Trophoblast cell (in vitro differentiated cells and primary cell): ENCODE results near the gene DNAI7.

Source experiments
- DNase-seq, 2 donors: peaks; one replicate each; pipeline ENCODE4 v3.0.0-alpha.2; 2016
- H2AFZ ChIP-seq: 2 replicates; pipeline ENCODE4 v1.6.1; 2013; ENCODE audit warnings: low read length, moderate library complexity, mild to moderate bottlenecking; ENCODE audit not compliant: insufficient read depth, poor library complexity
- H2AK5ac ChIP-seq: 2 replicates; pipeline ENCODE4 v1.6.1; 2013; ENCODE audit warnings: mild to moderate bottlenecking, low read length
- H2BK120ac ChIP-seq: 2 replicates; pipeline ENCODE4 v1.6.1; 2013; ENCODE audit warnings: low read length, mild to moderate bottlenecking, moderate library complexity; ENCODE audit not compliant: insufficient read depth, poor library complexity
- H2BK12ac ChIP-seq: 2 replicates; pipeline ENCODE4 v1.6.1; 2013; ENCODE audit warnings: mild to moderate bottlenecking, low read length, moderate library complexity
- H2BK5ac ChIP-seq: 2 replicates; pipeline ENCODE4 v1.6.1; 2013; ENCODE audit warnings: low read length, low read depth, moderate library complexity, mild to moderate bottlenecking; ENCODE audit not compliant: poor library complexity
- H3K14ac ChIP-seq: 2 replicates; pipeline ENCODE4 v1.6.1; 2013; ENCODE audit warnings: mild to moderate bottlenecking, low read length
- H3K18ac ChIP-seq: 2 replicates; pipeline ENCODE4 v1.6.1; 2013; ENCODE audit warnings: mild to moderate bottlenecking, low read length
- H3K23ac ChIP-seq: 2 replicates; pipeline ENCODE4 v1.6.1; 2013; ENCODE audit warnings: low read length
- H3K27ac ChIP-seq: 2 replicates; pipeline ENCODE4 v1.5.1; 2013; ENCODE audit warnings: low read depth, mild to moderate bottlenecking, inconsistent platforms, low read length, moderate library complexity
- H3K27me3 ChIP-seq: 2 replicates; pipeline ENCODE4 v1.6.1; 2013; ENCODE audit warnings: inconsistent platforms, mild to moderate bottlenecking, low read length, moderate library complexity; ENCODE audit not compliant: insufficient read depth
- H3K36me3 ChIP-seq, 2 experiments: 1 replicate in 1 of 2; 2 replicates in 1 of 2; pipeline ENCODE4 v1.6.1; 2013; ENCODE audit warnings: low read length in 2 of 2, mild to moderate bottlenecking in 2 of 2, moderate library complexity in 1 of 2; ENCODE audit not compliant: insufficient read depth in 2 of 2, control insufficient read depth in 1 of 2
- H3K4ac ChIP-seq: 2 replicates; pipeline ENCODE4 v1.6.1; 2013; ENCODE audit warnings: low read depth, mild to moderate bottlenecking, low read length, moderate library complexity
- H3K4me1 ChIP-seq, 2 experiments: 1 replicate in 1 of 2; 2 replicates in 1 of 2; pipeline ENCODE4 v1.6.1; 2013; ENCODE audit warnings: low read length in 2 of 2, mild to moderate bottlenecking in 2 of 2, moderate library complexity in 1 of 2; ENCODE audit not compliant: insufficient read depth in 2 of 2, control insufficient read depth in 1 of 2
- H3K4me2 ChIP-seq: 2 replicates; pipeline ENCODE4 v1.6.1; 2013; ENCODE audit warnings: inconsistent platforms, mild to moderate bottlenecking, low read length, moderate library complexity
- H3K4me3 ChIP-seq: 2 replicates; pipeline ENCODE4 v1.5.1; 2013; ENCODE audit warnings: mild to moderate bottlenecking, low read depth, low read length, inconsistent platforms
- H3K79me1 ChIP-seq: one replicate; pipeline ENCODE4 v1.6.1; 2013; ENCODE audit warnings: low read length
- H3K79me2 ChIP-seq: 2 replicates; pipeline ENCODE4 v1.6.1; 2013; ENCODE audit warnings: low read length, mild to moderate bottlenecking; ENCODE audit not compliant: control insufficient read depth, insufficient read depth, poor library complexity
- H3K9ac ChIP-seq: 2 replicates; pipeline ENCODE4 v1.6.1; 2013; ENCODE audit warnings: mild to moderate bottlenecking, low read length
- H3K9me3 ChIP-seq: 2 replicates; pipeline ENCODE4 v1.6.1; 2013; ENCODE audit warnings: low read depth, mild to moderate bottlenecking, control low read depth, inconsistent platforms, low read length; ENCODE audit not compliant: insufficient read depth
- H4K12ac ChIP-seq: 2 replicates; pipeline ENCODE4 v1.6.1; 2013; ENCODE audit warnings: low read depth, mild to moderate bottlenecking, low read length, moderate library complexity
- H4K8ac ChIP-seq: 2 replicates; pipeline ENCODE4 v1.6.1; 2013; ENCODE audit warnings: low read depth, mild to moderate bottlenecking, low read length, moderate library complexity
- H4K91ac ChIP-seq: one replicate; pipeline ENCODE4 v1.6.1; 2013; ENCODE audit warnings: low read depth, mild to moderate bottlenecking, low read length, moderate library complexity
- WGBS: extraction: QIAGEN DNeasy Blood & Tissue Kit; methylation state at CpG from one replicate; pipeline ENCODE4 v1.1.7; 2013; ENCODE audit warnings: missing lambda C conversion rate; ENCODE audit not compliant: insufficient read length, insufficient coverage; ENCODE audit errors: extremely low coverage; 5-methylcytosine and 5-hydroxymethylcytosine counted together

Gene DNAI7

DNA sequence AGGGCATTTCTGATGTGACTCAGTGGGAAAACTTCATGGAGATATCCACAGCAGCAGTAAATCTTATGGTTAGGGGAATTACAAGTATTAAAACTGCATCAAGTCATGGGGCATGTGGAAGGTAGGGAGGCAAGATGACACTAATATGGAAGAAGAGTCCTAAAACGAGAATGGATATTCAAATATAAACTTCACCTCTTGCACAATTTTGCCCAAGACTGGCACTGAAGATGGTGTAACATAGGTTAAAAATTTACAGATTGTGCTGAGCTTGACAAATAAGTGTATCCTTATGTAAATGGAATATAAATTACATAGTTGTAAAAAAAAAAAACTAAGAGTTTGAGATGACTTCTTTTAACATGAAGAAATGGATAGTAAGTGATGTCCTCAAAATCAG, 12.9 kb upstream of the DNAI7 start:
- no peak overlapping the region for H3K4me2 ChIP-seq
- H3K27me3 ChIP-seq = no peaks in the 10 kb centered on the region
- H4K91ac ChIP-seq = no peak overlapping the region
- WGBS = no CpG with 5 or more reads among the region's 1 CpG
- no peak overlapping the region for H3K14ac ChIP-seq
- H4K8ac ChIP-seq = no peak overlapping the region
- no peak overlapping the region for H3K4ac ChIP-seq
- no peaks in the 10 kb centered on the region for H3K4me1 ChIP-seq
- H3K23ac ChIP-seq = no peak overlapping the region
- H3K9ac ChIP-seq = no peak overlapping the region
- no peak overlapping the region for H2BK120ac ChIP-seq
- H3K4me3 ChIP-seq = no peak overlapping the region
- no peak for DNase-seq
- no peak overlapping the region for H2BK5ac ChIP-seq
- H3K9me3 ChIP-seq = no peaks in the 10 kb centered on the region
- no peaks in the 10 kb centered on the region for H3K79me2 ChIP-seq
- H2AK5ac ChIP-seq = no peak overlapping the region
- peaks cover 3 to 6% of the 10 kb centered on the region in 2 experiments for H3K36me3 ChIP-seq
- H3K27ac ChIP-seq = no peak overlapping the region
- H4K12ac ChIP-seq = no peak overlapping the region
- no peak overlapping the region for H2AFZ ChIP-seq
- no peak overlapping the region for H3K18ac ChIP-seq
- no peaks in the 10 kb centered on the region for H3K79me1 ChIP-seq
- no peak overlapping the region for H2BK12ac ChIP-seq

DNA sequence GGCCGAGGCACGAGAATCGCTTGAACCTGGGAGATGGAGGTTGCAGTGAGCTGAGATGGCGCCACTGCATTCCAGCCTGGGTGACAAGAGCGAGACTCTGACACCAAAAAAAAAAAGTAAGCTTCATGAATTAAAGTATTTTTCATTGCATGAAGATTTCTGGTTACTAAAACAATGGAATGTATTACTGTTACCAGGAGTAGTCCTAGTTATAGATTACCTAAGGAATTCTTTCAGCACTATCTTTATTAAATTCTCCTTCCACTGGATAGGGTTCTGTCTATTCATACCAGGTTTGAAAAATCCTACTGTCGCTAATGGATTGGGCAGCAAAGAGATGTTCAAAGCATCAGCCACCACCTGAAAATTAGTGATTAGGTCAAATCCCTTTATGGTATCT, 12.5 kb upstream of the DNAI7 start:
- H3K4me2 ChIP-seq = no peak overlapping the region
- no peak overlapping the region for H3K18ac ChIP-seq
- H4K8ac ChIP-seq = no peak overlapping the region
- DNase-seq = no peak
- H4K91ac ChIP-seq = no peak overlapping the region
- H4K12ac ChIP-seq = no peak overlapping the region
- no peaks in the 10 kb centered on the region for H3K9me3 ChIP-seq
- no peaks in the 10 kb centered on the region for H3K79me2 ChIP-seq
- no peak overlapping the region for H3K27ac ChIP-seq
- H3K14ac ChIP-seq = no peak overlapping the region
- H3K4me3 ChIP-seq = no peak overlapping the region
- H3K9ac ChIP-seq = no peak overlapping the region
- no peaks in the 10 kb centered on the region for H3K4me1 ChIP-seq
- no peaks in the 10 kb centered on the region for H3K27me3 ChIP-seq
- H3K36me3 ChIP-seq = peaks cover 2 to 6% of the 10 kb centered on the region in 2 experiments
- no CpG with 5 or more reads among the region's 6 CpGs for WGBS
- H2AFZ ChIP-seq = no peak overlapping the region
- no peak overlapping the region for H2AK5ac ChIP-seq
- H2BK12ac ChIP-seq = no peak overlapping the region
- H3K4ac ChIP-seq = no peak overlapping the region
- H3K79me1 ChIP-seq = no peaks in the 10 kb centered on the region
- H2BK120ac ChIP-seq = no peak overlapping the region
- no peak overlapping the region for H3K23ac ChIP-seq
- no peak overlapping the region for H2BK5ac ChIP-seq

DNA sequence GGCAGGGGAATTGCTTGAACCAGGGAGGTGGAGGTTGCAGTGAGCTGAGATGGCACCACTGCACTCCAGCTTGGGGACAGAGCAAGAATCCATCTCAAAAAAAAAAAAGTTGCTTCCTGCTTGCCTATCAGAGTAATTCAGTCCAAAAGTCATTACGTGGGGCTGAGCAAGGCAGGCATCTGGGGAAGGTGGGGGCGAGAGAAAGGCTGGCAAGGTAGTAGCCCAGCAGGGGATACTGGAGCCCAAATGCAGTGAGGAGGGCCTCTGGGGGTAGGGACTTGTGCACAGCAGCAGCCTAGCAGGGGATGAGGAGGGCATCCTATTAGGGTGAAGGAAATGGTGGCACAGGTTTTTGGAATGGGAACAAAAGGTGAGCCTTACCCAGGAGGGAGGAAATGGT, 7.2 kb upstream of the DNAI7 start:
- H3K9me3 ChIP-seq = no peaks in the 10 kb centered on the region
- H3K36me3 ChIP-seq = peaks cover under 1 to 3% of the 10 kb centered on the region in 2 experiments
- H3K79me1 ChIP-seq = no peaks in the 10 kb centered on the region
- H3K4ac ChIP-seq = no peak overlapping the region
- H3K27ac ChIP-seq = no peak overlapping the region
- H3K79me2 ChIP-seq = no peaks in the 10 kb centered on the region
- no peak overlapping the region for H4K8ac ChIP-seq
- H3K9ac ChIP-seq = no peak overlapping the region
- H3K4me2 ChIP-seq = no peak overlapping the region
- no peak overlapping the region for H4K91ac ChIP-seq
- no peaks in the 10 kb centered on the region for H3K27me3 ChIP-seq
- no peak overlapping the region for H2BK120ac ChIP-seq
- H3K4me3 ChIP-seq = no peak overlapping the region
- no CpG with 5 or more reads among the region's 2 CpGs for WGBS
- DNase-seq = no peak
- H3K14ac ChIP-seq = no peak overlapping the region
- no peak overlapping the region for H2AFZ ChIP-seq
- H2BK5ac ChIP-seq = no peak overlapping the region
- no peak overlapping the region for H4K12ac ChIP-seq
- no peak overlapping the region for H3K23ac ChIP-seq
- no peak overlapping the region for H2AK5ac ChIP-seq
- H3K18ac ChIP-seq = no peak overlapping the region
- no peak overlapping the region for H2BK12ac ChIP-seq
- H3K4me1 ChIP-seq = no peaks in the 10 kb centered on the region

DNA sequence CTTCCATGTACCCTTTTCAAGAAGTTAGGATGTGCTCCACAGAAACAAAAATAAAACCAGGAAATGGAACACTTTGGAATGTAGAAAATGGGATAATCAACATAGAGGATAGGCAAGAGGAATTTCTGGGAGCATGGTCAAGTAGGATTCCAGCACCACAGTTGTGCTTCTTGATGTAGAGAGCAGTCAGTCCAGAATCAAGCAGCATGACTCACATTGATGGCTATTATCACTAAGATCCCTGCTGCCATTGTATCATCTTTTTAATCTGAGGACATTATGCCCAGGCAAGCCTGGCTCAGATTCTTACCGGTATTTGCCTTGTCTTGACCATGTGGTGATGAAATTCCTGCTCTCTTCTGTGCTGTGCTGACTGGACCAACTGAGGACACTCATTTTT, 5.7 kb upstream of the DNAI7 start:
- DNase-seq = no peak

More for the DNA sequence above, 5.7 kb upstream of the DNAI7 start:
- Histone ChIP-seq H2AK5ac (no peak overlapping the region), H4K12ac (no peak overlapping the region), H3K27me3 (no peaks in the 10 kb centered on the region), H3K23ac (no peak overlapping the region), H4K91ac (no peak overlapping the region), H3K14ac (no peak overlapping the region), H3K9me3 (no peaks in the 10 kb centered on the region), H3K18ac (no peak overlapping the region), H4K8ac (no peak overlapping the region), H3K4me1 (no peaks in the 10 kb centered on the region), H2BK5ac (no peak overlapping the region), H3K27ac (no peak overlapping the region), H2BK120ac (no peak overlapping the region), H2AFZ (no peak overlapping the region), H2BK12ac (no peak overlapping the region), H3K36me3 (no peaks in the 10 kb centered on the region), H3K4me2 (no peak overlapping the region), H3K9ac (no peak overlapping the region), H3K4ac (no peak overlapping the region), H3K4me3 (no peak overlapping the region), H3K79me1 (no peaks in the 10 kb centered on the region), H3K79me2 (no peaks in the 10 kb centered on the region)
- no CpG with 5 or more reads among the region's 1 CpG for WGBS
